Stomach (tissue), 9 donors: ENCODE data around the gene EEA1. TPM values are rescaled to one million over a fixed set of nuclear protein-coding genes. Genes with fewer than 3 reads are reported as not detected.

Experiments
- DNase-seq, 2 donors: peaks; one replicate each; pipeline versions ENCODE4 v3.0.0 to v3.0.0-alpha.2; 2013 to 2019
- H3K27ac ChIP-seq, 5 donors: fragments of 200-600 bp in 4 of 5; sonication (generic) in 4 of 5; one replicate each; pipeline ENCODE4 v1.5.1; 2013 to 2019; ENCODE audit warnings: mild to moderate bottlenecking in 1 of 5, moderate library complexity in 1 of 5
- H3K27me3 ChIP-seq, 3 donors: fragments of 200-600 bp; sonication (generic); one replicate each; pipeline ENCODE4 v1.5.1; 2017 to 2019; ENCODE audit warnings: mixed run types in 1 of 3
- H3K36me3 ChIP-seq, 4 donors: fragments of 200-600 bp; sonication (generic); 1 replicate in 3 of 4; 2 replicates in 1 of 4; pipeline ENCODE4 v1.5.1; 2016 to 2019
- H3K4me1 ChIP-seq, 4 donors: fragments of 200-600 bp; sonication (generic); one replicate each; pipeline ENCODE4 v1.5.1; 2016 to 2019
- H3K4me3 ChIP-seq, 4 donors: fragments of 200-600 bp; sonication (generic) in 3 of 4; one replicate each; pipeline ENCODE4 v1.5.1; 2016 to 2019; ENCODE audit warnings: mild to moderate bottlenecking in 1 of 4
- H3K9me3 ChIP-seq, 4 donors: fragments of 200-600 bp; sonication (generic); one replicate each; pipeline ENCODE4 v1.5.1; 2016 to 2019
- CTCF ChIP-seq, 7 experiments: fragments of 450-650 bp in 4 of 7; fragments of 200-600 bp in 3 of 7; sonication (generic) in 3 of 7; IDR thresholded peaks; one replicate each; pipeline ENCODE4 v1.5.1; 2016 to 2019; ENCODE audit warnings: antibody characterized with exemption in 7 of 7, control low read depth in 2 of 7, mild to moderate bottlenecking in 1 of 7
- EP300 ChIP-seq: sonication (generic); formaldehyde crosslinking; IDR thresholded peaks from one replicate; pipeline ENCODE4 v1.6.1; 2017; ENCODE audit warnings: antibody characterized with exemption
- POLR2A ChIP-seq, 4 donors: fragments of 450-650 bp; IDR thresholded peaks; one replicate each; pipeline ENCODE4 v1.6.1; 2016; ENCODE audit warnings: antibody characterized with exemption in 4 of 4, control low read depth in 2 of 4, mild to moderate bottlenecking in 1 of 4, moderate library complexity in 1 of 4
- POLR2AphosphoS5 ChIP-seq, 3 donors: sonication (generic); formaldehyde crosslinking; IDR thresholded peaks; one replicate each; pipeline ENCODE4 v1.6.1; 2016; ENCODE audit warnings: antibody characterized with exemption in 3 of 3
- WGBS, 5 donors: extraction: QIAGEN DNeasy Blood & Tissue Kit in 3 of 5; methylation state at CpG; one replicate each; pipeline versions ENCODE4 v1.1.5 to v1.1.7; 2013 to 2018; 5-methylcytosine and 5-hydroxymethylcytosine counted together
- intact Hi-C: fragments of 100-400 bp; cut with DNase I; formaldehyde crosslinking; loops from one replicate; pipeline ENCODE4 v1.15.1; 2023; ENCODE audit warnings: low total_unique reads
- polyA plus RNA-seq, 3 donors: library from polyadenylated mRNA; stranded (reverse); fragments of 200-250 nt; gene quantifications; one replicate each; pipeline ENCODE4 v1.2.3, GENCODE V29; 2013
- total RNA-seq, 5 donors: library from RNA; depleted of rRNA; stranded (reverse); fragments of >200 nt; gene quantifications; one replicate each; pipeline versions ENCODE4 v1.1.0 to v1.2.3, GENCODE V29; 2014 to 2016
- donor health status: healthy with polysubstance abuse.
- donor health status: Bipolar disorder and iron deficiency.
- donor health status: healthy.

The EEA1 gene
- total and polyA plus RNA-seq, 8 donors: 2.0 to 24.2 (median 10.8) TPM

GRCh38 chr12:92857818-92858217 lies 71.3 kb downstream of the EEA1 start:
- intact Hi-C loops: no loop called here
- no peak for TF ChIP-seq CTCF (IDR thresholded peaks at IDR 0.05)
- no peak for TF ChIP-seq EP300
- no peak for TF ChIP-seq POLR2A (IDR thresholded peaks at IDR 0.05)

GRCh38 chr12:92854344-92854743 lies 74.8 kb downstream of the EEA1 start:
- Histone ChIP-seq H3K9me3 (no peaks in the 10 kb centered on the region), H3K4me3 (no peak overlapping the region), H3K27me3 (no peaks in the 10 kb centered on the region), H3K27ac (no peak overlapping the region), H3K36me3 (peaks cover 0 to 68% (median 42%) of the 10 kb centered on the region in 4 donors), H3K4me1 (peaks cover 0 to 3% (median 0%) of the 10 kb centered on the region in 4 donors)
- intact Hi-C loops: no loop called here
- no peak for DNase-seq
- WGBS, 5 donors: 97 to 100% (median 100%) methylated on average over 3 of the region's 3 CpGs
- TF ChIP-seq POLR2A (IDR thresholded peaks at IDR 0.05) (no peak), POLR2AphosphoS5 (IDR thresholded peaks at IDR 0.05) (no peak)

More at GRCh38 chr12:92857818-92858217, 71.3 kb downstream of the EEA1 start:
- Histone ChIP-seq H3K9me3 (no peaks in the 10 kb centered on the region), H3K4me3 (no peak overlapping the region), H3K4me1 (no peaks in the 10 kb centered on the region), H3K27me3 (no peaks in the 10 kb centered on the region), H3K27ac (no peak overlapping the region), H3K36me3 (peaks cover 0 to 58% (median 24%) of the 10 kb centered on the region in 4 donors)
- no peak for DNase-seq
- 94 to 99% (median 98%) methylated on average over 8 of the region's 8 CpGs for WGBS, 5 donors

GRCh38 chr12:92848740-92849139 lies 80.4 kb downstream of the EEA1 start:
- no peak for DNase-seq
- peaks cover 0 to 28% (median 24%) of the 10 kb centered on the region in 4 donors for H3K36me3 ChIP-seq
- no peaks in the 10 kb centered on the region for H3K27me3 ChIP-seq
- intact Hi-C loops: no loop called here
- TF ChIP-seq POLR2A (IDR thresholded peaks at IDR 0.05): no peak
- TF ChIP-seq POLR2AphosphoS5 (IDR thresholded peaks at IDR 0.05): no peak
- TF ChIP-seq EP300: no peak
- no peak for TF ChIP-seq CTCF (IDR thresholded peaks at IDR 0.05)
- H3K9me3 ChIP-seq: no peaks in the 10 kb centered on the region
- H3K27ac ChIP-seq: no peak overlapping the region
- no peak overlapping the region for H3K4me3 ChIP-seq
- H3K4me1 ChIP-seq: peaks cover 0 to 3% (median 0%) of the 10 kb centered on the region in 4 donors
- 83 to 100% (median 95%) methylated on average over 3 of the region's 3 CpGs for WGBS, 5 donors

GRCh38 chr12:92847368-92847767 lies 81.7 kb downstream of the EEA1 start:
- WGBS, 5 donors: 90 to 96% (median 93%) methylated on average over 1 of the region's 1 CpG
- Histone ChIP-seq H3K4me1 (peaks cover 0 to 3% (median 0%) of the 10 kb centered on the region in 4 donors), H3K27me3 (no peaks in the 10 kb centered on the region), H3K9me3 (no peaks in the 10 kb centered on the region), H3K36me3 (peaks cover 0 to 24% (median 22%) of the 10 kb centered on the region in 4 donors), H3K27ac (no peak overlapping the region), H3K4me3 (no peak overlapping the region)
- no peak for TF ChIP-seq POLR2AphosphoS5 (IDR thresholded peaks at IDR 0.05)
- no peak for TF ChIP-seq EP300
- no peak for TF ChIP-seq POLR2A (IDR thresholded peaks at IDR 0.05)
- DNase-seq: no peak
- intact Hi-C loops: no loop called here

GRCh38 chr12:92845329-92845728 lies 83.8 kb downstream of the EEA1 start:
- DNase-seq: peak in 1 of 2 donors; percentile 9
- H3K36me3 ChIP-seq: peaks cover 0 to 30% (median 24%) of the 10 kb centered on the region in 4 donors
- intact Hi-C loops: no loop called here
- peaks cover 0 to 8% (median 3%) of the 10 kb centered on the region in 4 donors for H3K9me3 ChIP-seq
- H3K4me3 ChIP-seq: no peak overlapping the region
- TF ChIP-seq CTCF (IDR thresholded peaks at IDR 0.05): no peak
- TF ChIP-seq EP300: no peak
- no peak for TF ChIP-seq POLR2AphosphoS5 (IDR thresholded peaks at IDR 0.05)
- no peak for TF ChIP-seq POLR2A (IDR thresholded peaks at IDR 0.05)
- WGBS, 5 donors: 94 to 98% (median 96%) methylated on average over 3 of the region's 3 CpGs
- peaks cover 0 to 3% (median 0%) of the 10 kb centered on the region in 4 donors for H3K4me1 ChIP-seq
- no peaks in the 10 kb centered on the region for H3K27me3 ChIP-seq
- H3K27ac ChIP-seq: no peak overlapping the region
